ENCODE data around the gene UXS1.

UXS1 gene

GRCh38 chr2:106165029-106165428 is 29.1 kb downstream of the UXS1 start:
- H3K9ac ChIP-seq (ENCODE audit: low read length): no peak overlapping the region
- H3K4me3 ChIP-seq (ENCODE audit: low read depth, low read length, poor library complexity, severe bottlenecking): no peak overlapping the region
- H3K9me3 ChIP-seq (ENCODE audit: low read length): no peaks in the 10 kb centered on the region
- peaks cover 56% of the 10 kb centered on the region for H3K4me1 ChIP-seq (ENCODE audit: insufficient read depth, low read length, severe bottlenecking)
- H3F3A ChIP-seq (ENCODE audit: insufficient read depth, low read length): no peaks in the 10 kb centered on the region
- no peaks in the 10 kb centered on the region for H4K20me1 ChIP-seq (ENCODE audit: insufficient read depth, low read length)
- no peak overlapping the region for H2AFZ ChIP-seq (ENCODE audit: low read length)
- H3K79me2 ChIP-seq (ENCODE audit: insufficient read depth, low read length): no peaks in the 10 kb centered on the region
- TF ChIP-seq, protein P1, sequence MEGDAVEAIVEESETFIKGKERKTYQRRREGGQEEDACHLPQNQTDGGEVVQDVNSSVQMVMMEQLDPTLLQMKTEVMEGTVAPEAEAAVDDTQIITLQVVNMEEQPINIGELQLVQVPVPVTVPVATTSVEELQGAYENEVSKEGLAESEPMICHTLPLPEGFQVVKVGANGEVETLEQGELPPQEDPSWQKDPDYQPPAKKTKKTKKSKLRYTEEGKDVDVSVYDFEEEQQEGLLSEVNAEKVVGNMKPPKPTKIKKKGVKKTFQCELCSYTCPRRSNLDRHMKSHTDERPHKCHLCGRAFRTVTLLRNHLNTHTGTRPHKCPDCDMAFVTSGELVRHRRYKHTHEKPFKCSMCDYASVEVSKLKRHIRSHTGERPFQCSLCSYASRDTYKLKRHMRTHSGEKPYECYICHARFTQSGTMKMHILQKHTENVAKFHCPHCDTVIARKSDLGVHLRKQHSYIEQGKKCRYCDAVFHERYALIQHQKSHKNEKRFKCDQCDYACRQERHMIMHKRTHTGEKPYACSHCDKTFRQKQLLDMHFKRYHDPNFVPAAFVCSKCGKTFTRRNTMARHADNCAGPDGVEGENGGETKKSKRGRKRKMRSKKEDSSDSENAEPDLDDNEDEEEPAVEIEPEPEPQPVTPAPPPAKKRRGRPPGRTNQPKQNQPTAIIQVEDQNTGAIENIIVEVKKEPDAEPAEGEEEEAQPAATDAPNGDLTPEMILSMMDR (IDR thresholded peaks at IDR 0.05; ENCODE audit: low read length): no peak
- TF ChIP-seq EZH2 (IDR thresholded peaks at IDR 0.05; ENCODE audit: borderline replicate concordance, low read length): no peak
- no peaks in the 10 kb centered on the region for H3K9me2 ChIP-seq (ENCODE audit: low read depth, low read length)
- H3K36me3 ChIP-seq (ENCODE audit: insufficient read depth, low read length): no peaks in the 10 kb centered on the region
- H3K27me3 ChIP-seq (ENCODE audit: insufficient read depth, low read length): no peaks in the 10 kb centered on the region
- H3K4me2 ChIP-seq (ENCODE audit: low read length): no peak overlapping the region
- peak overlapping the region; percentile 55 for H3K27ac ChIP-seq (ENCODE audit: low read depth, low read length, poor library complexity, severe bottlenecking)

DNA sequence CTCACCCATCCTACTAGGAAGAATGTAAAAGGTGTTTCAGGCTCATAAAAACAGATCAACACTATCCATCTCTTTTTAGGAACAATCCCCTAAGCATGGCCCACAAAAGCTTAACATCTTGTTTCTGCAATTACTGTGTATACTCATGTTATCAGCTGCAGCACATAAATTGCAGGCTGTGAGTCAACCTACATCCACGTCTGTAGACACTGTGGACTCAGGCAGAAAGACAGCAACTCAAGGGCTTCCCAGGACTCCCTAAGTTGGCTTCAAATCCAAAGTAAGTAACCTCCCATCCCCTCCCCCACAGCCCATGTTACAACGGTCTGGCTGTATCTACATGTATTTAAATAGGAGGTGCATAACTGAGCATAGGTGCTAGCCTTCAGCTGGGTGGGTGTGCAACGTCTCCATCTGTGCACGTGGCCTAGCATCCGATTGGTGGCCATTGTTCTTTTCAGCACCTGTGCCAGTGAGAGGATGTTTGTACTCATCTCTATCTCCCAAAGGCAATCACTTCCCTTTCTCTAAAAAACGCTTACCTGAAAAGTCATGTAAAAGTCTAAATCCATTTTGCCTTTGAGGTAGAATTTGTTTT is 30.1 kb downstream of the UXS1 start:
- no peaks in the 10 kb centered on the region for H3F3A ChIP-seq (ENCODE audit: insufficient read depth, low read length)
- no peaks in the 10 kb centered on the region for H3K9me2 ChIP-seq (ENCODE audit: low read depth, low read length)
- no peaks in the 10 kb centered on the region for H4K20me1 ChIP-seq (ENCODE audit: insufficient read depth, low read length)
- 0 out of 2 replicates have a peak overlapping the region, but pooled peaks have one; percentile 7 for H3K4me2 ChIP-seq (ENCODE audit: low read length)
- H3K27me3 ChIP-seq (ENCODE audit: insufficient read depth, low read length): no peaks in the 10 kb centered on the region
- no peak overlapping the region for H2AFZ ChIP-seq (ENCODE audit: low read length)
- peaks cover 53% of the 10 kb centered on the region for H3K4me1 ChIP-seq (ENCODE audit: insufficient read depth, low read length, severe bottlenecking)
- H3K9me3 ChIP-seq (ENCODE audit: low read length): no peaks in the 10 kb centered on the region
- H3K79me2 ChIP-seq (ENCODE audit: insufficient read depth, low read length): no peaks in the 10 kb centered on the region
- H3K27ac ChIP-seq (ENCODE audit: low read depth, low read length, poor library complexity, severe bottlenecking): peak overlapping the region; percentile 55
- H3K4me3 ChIP-seq (ENCODE audit: low read depth, low read length, poor library complexity, severe bottlenecking): no peak overlapping the region
- TF ChIP-seq, protein P1 (IDR thresholded peaks at IDR 0.05; ENCODE audit: low read length): no peak
- no peak for TF ChIP-seq EZH2 (IDR thresholded peaks at IDR 0.05; ENCODE audit: borderline replicate concordance, low read length)
- H3K9ac ChIP-seq (ENCODE audit: low read length): no peak overlapping the region
- H3K36me3 ChIP-seq (ENCODE audit: insufficient read depth, low read length): no peaks in the 10 kb centered on the region

GRCh38 chr2:106161938-106162820 is 31.9 kb downstream of the UXS1 start:
- H2AFZ ChIP-seq (ENCODE audit: low read length): no peak overlapping the region
- H3K9me3 ChIP-seq (ENCODE audit: low read length): no peaks in the 10 kb centered on the region
- H3K36me3 ChIP-seq (ENCODE audit: insufficient read depth, low read length): peaks cover 9% of the 10 kb centered on the region; the same call in 1 of the 2 replicates
- H3K4me2 ChIP-seq (ENCODE audit: low read length): no peak overlapping the region
- H3K79me2 ChIP-seq (ENCODE audit: insufficient read depth, low read length): no peaks in the 10 kb centered on the region
- H3K9ac ChIP-seq (ENCODE audit: low read length): no peak overlapping the region
- H3K9me2 ChIP-seq (ENCODE audit: low read depth, low read length): no peaks in the 10 kb centered on the region
- peak overlapping the region; percentile 87 for H3K27ac ChIP-seq (ENCODE audit: low read depth, low read length, poor library complexity, severe bottlenecking)
- no peaks in the 10 kb centered on the region for H4K20me1 ChIP-seq (ENCODE audit: insufficient read depth, low read length)
- H3K4me1 ChIP-seq (ENCODE audit: insufficient read depth, low read length, severe bottlenecking): peaks cover 43% of the 10 kb centered on the region
- no peak overlapping the region for H3K4me3 ChIP-seq (ENCODE audit: low read depth, low read length, poor library complexity, severe bottlenecking)
- TF ChIP-seq, protein P1 (IDR thresholded peaks at IDR 0.05; ENCODE audit: low read length): no peak
- no peak for TF ChIP-seq EZH2 (IDR thresholded peaks at IDR 0.05; ENCODE audit: borderline replicate concordance, low read length)
- H3F3A ChIP-seq (ENCODE audit: insufficient read depth, low read length): no peaks in the 10 kb centered on the region
- no peaks in the 10 kb centered on the region for H3K27me3 ChIP-seq (ENCODE audit: insufficient read depth, low read length)

All from OCI-LY1 (cell line).